SU-DHL-6 (cell line): ENCODE data around the gene COPE.

Source experiments
- H2AFZ ChIP-seq: fragments of 200-600 bp; sonication (generic); 2 replicates; pipeline ENCODE4 v1.6.1; 2014; ENCODE audit warnings: low read depth, mild to moderate bottlenecking, moderate library complexity, mixed read lengths, antibody characterized with exemption, low read length; ENCODE audit not compliant: severe bottlenecking
- H3F3A ChIP-seq: fragments of 200-600 bp; shearing (Covaris generic); 2 replicates; pipeline ENCODE4 v1.6.0; 2016; ENCODE audit warnings: antibody characterized with exemption, mild to moderate bottlenecking; ENCODE audit not compliant: insufficient read depth
- H3K27ac ChIP-seq: fragments of 200-600 bp; sonication (generic); 2 replicates; pipeline ENCODE4 v1.5.1; 2016; ENCODE audit warnings: low read depth, mild to moderate bottlenecking, low read length, moderate library complexity, mixed read lengths
- H3K27me3 ChIP-seq: fragments of 200-600 bp; sonication (generic), shearing (Covaris generic); 2 replicates; pipeline ENCODE4 v1.6.0; 2014; ENCODE audit warnings: mild to moderate bottlenecking, low read length
- H3K36me3 ChIP-seq: fragments of 200-600 bp; sonication (generic); 2 replicates; pipeline ENCODE4 v1.6.1; 2014; ENCODE audit warnings: mild to moderate bottlenecking, low read length, mixed read lengths
- H3K4me2 ChIP-seq: fragments of 300-600, 200-600 bp; shearing (Covaris generic), sonication (generic); 2 replicates; pipeline ENCODE4 v1.6.0; 2014; ENCODE audit warnings: low read length, low read depth, mild to moderate bottlenecking; ENCODE audit not compliant: poor library complexity, severe bottlenecking
- H3K4me3 ChIP-seq: fragments of 200-600 bp; sonication (generic); 2 replicates; pipeline ENCODE4 v1.5.1; 2014; ENCODE audit warnings: antibody characterized with exemption, low read length, mild to moderate bottlenecking, mixed read lengths; ENCODE audit not compliant: insufficient read depth, poor library complexity, severe bottlenecking
- H3K79me2 ChIP-seq: fragments of 200-600 bp; sonication (generic); 2 replicates; pipeline ENCODE4 v1.6.1; 2014; ENCODE audit warnings: mild to moderate bottlenecking, low read length, moderate library complexity; ENCODE audit not compliant: insufficient read depth
- H3K9ac ChIP-seq: fragments of 200-600 bp; sonication (generic); 2 replicates; pipeline ENCODE4 v1.7.0; 2014; ENCODE audit warnings: mild to moderate bottlenecking, low read length
- H3K9me2 ChIP-seq: fragments of 200-600 bp; sonication (generic); replicated peaks from 2 replicates; pipeline ENCODE4 v1.6.1; 2014; ENCODE audit warnings: low read length; ENCODE audit not compliant: insufficient read depth
- H3K9me3 ChIP-seq: fragments of 200-600 bp; sonication (generic); 2 replicates; pipeline ENCODE4 v1.6.1; 2014; ENCODE audit warnings: low read length, mixed read lengths; ENCODE audit not compliant: insufficient read depth
- H4K20me1 ChIP-seq: fragments of 200-600 bp; sonication (generic); 2 replicates; pipeline ENCODE4 v1.6.1; 2014; ENCODE audit warnings: low read depth, mild to moderate bottlenecking, antibody characterized with exemption, low read length, moderate library complexity, mixed read lengths
- EZH2phosphoT487 ChIP-seq: fragments of 200-600 bp; sonication (generic), shearing (Covaris generic); conservative IDR thresholded peaks from 2 replicates; pipeline ENCODE4 v1.6.1; 2018; ENCODE audit warnings: mild to moderate bottlenecking, antibody characterized with exemption, low read length, moderate library complexity, mixed read lengths
- TF ChIP-seq, protein P1 (sequence below): fragments of 200-600 bp; sonication (generic); IDR thresholded peaks from one replicate; pipeline ENCODE4 v1.5.1; 2017; ENCODE audit warnings: antibody characterized with exemption, mild to moderate bottlenecking, low read length, moderate library complexity; ENCODE audit not compliant: insufficient read depth, poor library complexity, severe bottlenecking

COPE gene

DNA sequence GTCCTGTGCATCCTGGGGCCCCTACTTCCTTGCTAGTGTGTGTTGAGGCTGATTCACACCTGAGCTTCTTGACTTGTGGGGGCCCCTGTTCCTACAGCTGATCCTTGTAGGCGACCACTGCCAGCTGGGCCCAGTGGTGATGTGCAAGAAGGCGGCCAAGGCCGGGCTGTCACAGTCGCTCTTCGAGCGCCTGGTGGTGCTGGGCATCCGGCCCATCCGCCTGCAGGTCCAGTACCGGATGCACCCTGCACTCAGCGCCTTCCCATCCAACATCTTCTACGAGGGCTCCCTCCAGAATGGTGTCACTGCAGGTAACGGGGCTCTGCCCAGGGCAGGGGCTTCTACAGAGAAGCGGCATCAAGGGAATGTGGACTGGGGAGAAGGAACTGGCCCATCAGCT, 62.0 kb downstream of the COPE start:
- Histone ChIP-seq H3K27ac (no peak overlapping the region), H2AFZ (no peak overlapping the region), H3K36me3 (no peaks in the 10 kb centered on the region), H4K20me1 (no peaks in the 10 kb centered on the region; the same call in 1 of the 2 replicates), H3K4me3 (no peak overlapping the region), H3K9me2 (no peaks in the 10 kb centered on the region), H3K9ac (no peak overlapping the region), H3K4me2 (no peak overlapping the region), H3K79me2 (no peaks in the 10 kb centered on the region), H3K27me3 (no peaks in the 10 kb centered on the region), H3F3A (no peaks in the 10 kb centered on the region), H3K9me3 (no peaks in the 10 kb centered on the region)
- TF ChIP-seq EZH2phosphoT487: no peak
- TF ChIP-seq, protein P1, sequence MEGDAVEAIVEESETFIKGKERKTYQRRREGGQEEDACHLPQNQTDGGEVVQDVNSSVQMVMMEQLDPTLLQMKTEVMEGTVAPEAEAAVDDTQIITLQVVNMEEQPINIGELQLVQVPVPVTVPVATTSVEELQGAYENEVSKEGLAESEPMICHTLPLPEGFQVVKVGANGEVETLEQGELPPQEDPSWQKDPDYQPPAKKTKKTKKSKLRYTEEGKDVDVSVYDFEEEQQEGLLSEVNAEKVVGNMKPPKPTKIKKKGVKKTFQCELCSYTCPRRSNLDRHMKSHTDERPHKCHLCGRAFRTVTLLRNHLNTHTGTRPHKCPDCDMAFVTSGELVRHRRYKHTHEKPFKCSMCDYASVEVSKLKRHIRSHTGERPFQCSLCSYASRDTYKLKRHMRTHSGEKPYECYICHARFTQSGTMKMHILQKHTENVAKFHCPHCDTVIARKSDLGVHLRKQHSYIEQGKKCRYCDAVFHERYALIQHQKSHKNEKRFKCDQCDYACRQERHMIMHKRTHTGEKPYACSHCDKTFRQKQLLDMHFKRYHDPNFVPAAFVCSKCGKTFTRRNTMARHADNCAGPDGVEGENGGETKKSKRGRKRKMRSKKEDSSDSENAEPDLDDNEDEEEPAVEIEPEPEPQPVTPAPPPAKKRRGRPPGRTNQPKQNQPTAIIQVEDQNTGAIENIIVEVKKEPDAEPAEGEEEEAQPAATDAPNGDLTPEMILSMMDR: no peak

DNA sequence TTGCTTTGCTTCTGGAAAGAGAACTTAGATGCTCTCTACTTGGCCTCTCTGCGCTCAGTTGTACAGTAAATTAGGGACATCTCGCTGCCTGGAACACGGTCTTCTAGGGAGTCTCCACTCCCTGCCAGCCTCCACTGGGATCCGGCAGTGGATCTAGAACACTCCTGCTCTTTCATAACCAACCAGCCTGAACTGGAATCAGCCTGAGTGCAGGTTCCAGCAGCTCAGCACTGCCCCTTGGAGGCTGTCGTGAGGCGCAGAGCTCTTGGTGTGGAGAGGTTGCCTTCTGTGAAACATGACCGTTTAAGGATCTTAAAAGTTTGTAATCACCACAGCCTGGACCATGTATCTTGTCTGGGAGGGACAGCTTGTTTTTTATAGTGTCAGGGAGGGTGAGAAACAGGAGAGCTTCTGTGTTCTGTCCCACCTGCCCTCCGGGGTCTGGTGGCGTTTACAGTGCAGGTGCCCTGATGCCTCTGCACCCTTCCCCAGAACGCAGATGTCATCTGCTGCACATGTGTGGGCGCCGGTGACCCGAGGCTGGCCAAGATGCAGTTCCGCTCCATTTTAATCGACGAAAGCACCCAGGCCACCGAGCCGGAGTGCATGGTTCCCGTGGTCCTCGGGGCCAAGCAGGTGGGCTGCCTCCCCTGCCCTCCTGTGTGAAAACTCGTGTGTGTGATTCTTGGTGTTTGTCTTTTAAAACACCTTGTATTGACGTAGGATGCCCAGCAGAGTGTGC, 62.6 kb downstream of the COPE start:
- no peaks in the 10 kb centered on the region for H3K9me2 ChIP-seq
- no peak overlapping the region for H3K9ac ChIP-seq
- no peaks in the 10 kb centered on the region for H3F3A ChIP-seq
- no peak overlapping the region for H3K4me2 ChIP-seq
- H3K79me2 ChIP-seq: no peaks in the 10 kb centered on the region
- no peaks in the 10 kb centered on the region; the same call in 1 of the 2 replicates for H4K20me1 ChIP-seq
- H3K36me3 ChIP-seq: no peaks in the 10 kb centered on the region
- H3K27ac ChIP-seq: no peak overlapping the region
- no peak overlapping the region for H2AFZ ChIP-seq
- H3K9me3 ChIP-seq: no peaks in the 10 kb centered on the region
- TF ChIP-seq EZH2phosphoT487: no peak
- TF ChIP-seq, protein P1: no peak
- H3K27me3 ChIP-seq: no peaks in the 10 kb centered on the region
- H3K4me3 ChIP-seq: no peak overlapping the region

DNA sequence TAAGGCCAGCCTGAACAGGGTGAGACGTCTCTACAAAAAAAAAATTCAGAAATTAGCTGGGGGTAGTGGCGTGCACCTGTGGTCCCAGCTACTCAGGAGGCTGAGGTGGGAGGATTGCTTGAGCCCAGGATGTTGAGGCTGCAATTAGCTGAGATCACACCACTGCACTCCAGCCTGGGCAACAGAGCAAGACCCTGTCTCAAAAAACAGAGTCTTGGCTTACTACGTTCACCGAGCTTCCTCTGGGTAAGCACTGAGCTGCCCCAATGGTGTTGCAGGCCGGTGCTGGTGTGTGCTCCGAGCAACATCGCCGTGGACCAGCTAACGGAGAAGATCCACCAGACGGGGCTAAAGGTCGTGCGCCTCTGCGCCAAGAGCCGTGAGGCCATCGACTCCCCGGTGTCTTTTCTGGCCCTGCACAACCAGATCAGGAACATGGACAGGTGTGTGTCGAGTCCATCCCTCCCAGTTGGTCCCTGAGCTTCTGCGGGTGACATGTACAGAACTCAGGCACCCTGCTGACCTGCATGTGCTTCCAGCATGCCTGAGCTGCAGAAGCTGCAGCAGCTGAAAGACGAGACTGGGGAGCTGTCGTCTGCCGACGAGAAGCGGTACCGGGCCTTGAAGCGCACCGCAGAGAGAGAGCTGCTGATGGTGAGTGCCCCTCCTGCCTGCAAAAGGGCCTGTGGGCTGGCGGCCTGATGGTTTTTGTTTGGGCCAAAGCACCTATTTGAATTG, 63.4 kb downstream of the COPE start:
- Histone ChIP-seq H3K9ac (no peak overlapping the region), H4K20me1 (no peaks in the 10 kb centered on the region; the same call in 1 of the 2 replicates), H3K9me2 (no peaks in the 10 kb centered on the region), H3K4me2 (no peak overlapping the region), H3K27ac (no peak overlapping the region), H3K9me3 (no peaks in the 10 kb centered on the region), H2AFZ (no peak overlapping the region), H3K36me3 (no peaks in the 10 kb centered on the region), H3K27me3 (no peaks in the 10 kb centered on the region), H3K4me3 (no peak overlapping the region), H3K79me2 (no peaks in the 10 kb centered on the region), H3F3A (no peaks in the 10 kb centered on the region)
- TF ChIP-seq, protein P1: no peak
- no peak for TF ChIP-seq EZH2phosphoT487
